Lower leg skin (tissue), 3 donors: ENCODE data around the gene FBXL15.

Source experiments
- CTCF ChIP-seq, 3 donors: fragments of 450-650 bp; IDR thresholded peaks; one replicate each; pipeline ENCODE4 v1.5.1; 2016; ENCODE audit warnings: antibody characterized with exemption in 3 of 3, mild to moderate bottlenecking in 3 of 3, moderate library complexity in 2 of 3
- POLR2A ChIP-seq, 2 donors: fragments of 450-650 bp; IDR thresholded peaks; one replicate each; pipeline ENCODE4 v1.6.1; 2016 to 2017; ENCODE audit warnings: antibody characterized with exemption in 2 of 2, mild to moderate bottlenecking in 1 of 2, moderate library complexity in 1 of 2

GRCh38 chr10:102453502-102453901 lies 32.9 kb downstream of the FBXL15 start:
- no peak for TF ChIP-seq POLR2A (IDR thresholded peaks at IDR 0.05)
- no peak for TF ChIP-seq CTCF (IDR thresholded peaks at IDR 0.05)
